ENCODE data around the gene CXCL12. TPM values are rescaled to one million over a fixed set of nuclear protein-coding genes. Genes with fewer than 3 reads are reported as not detected.

The CXCL12 gene
- not detected in 2 replicates for total RNA-seq

- peak within 1 kb of the TSS; percentile 60 for H3K4me3 Mint-ChIP-seq
- H3K9me3 Mint-ChIP-seq: no peaks in the 10 kb centered on the region
- H3K27ac Mint-ChIP-seq: no peak within 1 kb of the TSS
- intact Hi-C loops (cut with micrococcal nuclease): loop anchor here (5.0 kb wide), 1 partner anchor 482 kb away; no protein-coding TSS in a partner anchor
- no peaks in the 10 kb centered on the region for H3K36me3 Mint-ChIP-seq (ENCODE audit: low read depth)
- no peak for DNase-seq (ENCODE audit: low spot score)
- no peaks in the 10 kb centered on the region for H3K4me1 Mint-ChIP-seq (ENCODE audit: low read depth)
- peaks cover 27% of the 10 kb centered on the region for H3K27me3 Mint-ChIP-seq (ENCODE audit: insufficient read depth)
Measured at GRCh38 chr10:44385026-44385695, at the start of gene CXCL12. CXCL12 (minus strand) TSS chr10:44385097; CDS start chr10:44385005, 92 bp downstream.

GRCh38 chr10:44427479-44427878 is 42.6 kb upstream of the CXCL12 start:
- Mint-ChIP-seq H3K27me3 (ENCODE audit: insufficient read depth) (no peaks in the 10 kb centered on the region), H3K4me3 (no peak overlapping the region), H3K4me1 (ENCODE audit: low read depth) (no peaks in the 10 kb centered on the region), H3K9me3 (no peaks in the 10 kb centered on the region), H3K27ac (no peak overlapping the region), H3K36me3 (ENCODE audit: low read depth) (no peaks in the 10 kb centered on the region)
- no peak for DNase-seq (ENCODE audit: low spot score)
- intact Hi-C loops (cut with micrococcal nuclease): no loop called here

- no peaks in the 10 kb centered on the region for H3K27me3 Mint-ChIP-seq (ENCODE audit: insufficient read depth)
- intact Hi-C loops (cut with micrococcal nuclease): no loop called here
- no peak overlapping the region for H3K4me3 Mint-ChIP-seq
- H3K27ac Mint-ChIP-seq: no peak overlapping the region
- no peaks in the 10 kb centered on the region for H3K9me3 Mint-ChIP-seq
- no peaks in the 10 kb centered on the region for H3K36me3 Mint-ChIP-seq (ENCODE audit: low read depth)
- DNase-seq (ENCODE audit: low spot score): no peak
- no peaks in the 10 kb centered on the region for H3K4me1 Mint-ChIP-seq (ENCODE audit: low read depth)
Measured at GRCh38 chr10:44427037-44427436, 42.1 kb upstream of the CXCL12 start.

GRCh38 chr10:44426247-44427034 is 41.5 kb upstream of the CXCL12 start:
- Mint-ChIP-seq H3K27ac (no peak overlapping the region), H3K36me3 (ENCODE audit: low read depth) (no peaks in the 10 kb centered on the region), H3K4me1 (ENCODE audit: low read depth) (no peaks in the 10 kb centered on the region), H3K9me3 (no peaks in the 10 kb centered on the region), H3K4me3 (no peak overlapping the region), H3K27me3 (ENCODE audit: insufficient read depth) (no peaks in the 10 kb centered on the region)
- intact Hi-C loops (cut with micrococcal nuclease): no loop called here
- DNase-seq (ENCODE audit: low spot score): no peak

GRCh38 chr10:44425466-44425865 is 40.6 kb upstream of the CXCL12 start:
- no peak for DNase-seq (ENCODE audit: low spot score)
- Mint-ChIP-seq H3K4me3 (no peak overlapping the region), H3K27me3 (ENCODE audit: insufficient read depth) (no peaks in the 10 kb centered on the region), H3K36me3 (ENCODE audit: low read depth) (no peaks in the 10 kb centered on the region), H3K27ac (no peak overlapping the region), H3K4me1 (ENCODE audit: low read depth) (no peaks in the 10 kb centered on the region), H3K9me3 (no peaks in the 10 kb centered on the region)
- intact Hi-C loops (cut with micrococcal nuclease): no loop called here

GRCh38 chr10:44424957-44425356 is 40.1 kb upstream of the CXCL12 start:
- no peak overlapping the region for H3K4me3 Mint-ChIP-seq
- no peaks in the 10 kb centered on the region for H3K36me3 Mint-ChIP-seq (ENCODE audit: low read depth)
- no peaks in the 10 kb centered on the region for H3K27me3 Mint-ChIP-seq (ENCODE audit: insufficient read depth)
- no peaks in the 10 kb centered on the region for H3K9me3 Mint-ChIP-seq
- no peaks in the 10 kb centered on the region for H3K4me1 Mint-ChIP-seq (ENCODE audit: low read depth)
- H3K27ac Mint-ChIP-seq: no peak overlapping the region
- no peak for DNase-seq (ENCODE audit: low spot score)
- intact Hi-C loops (cut with micrococcal nuclease): no loop called here

GRCh38 chr10:44424298-44424697 is 39.4 kb upstream of the CXCL12 start:
- Mint-ChIP-seq H3K4me3 (no peak overlapping the region), H3K27me3 (ENCODE audit: insufficient read depth) (no peaks in the 10 kb centered on the region), H3K4me1 (ENCODE audit: low read depth) (no peaks in the 10 kb centered on the region), H3K36me3 (ENCODE audit: low read depth) (no peaks in the 10 kb centered on the region), H3K27ac (no peak overlapping the region), H3K9me3 (no peaks in the 10 kb centered on the region)
- intact Hi-C loops (cut with micrococcal nuclease): no loop called here
- no peak for DNase-seq (ENCODE audit: low spot score)

- intact Hi-C loops (cut with micrococcal nuclease): no loop called here
- Mint-ChIP-seq H3K27me3 (ENCODE audit: insufficient read depth) (no peaks in the 10 kb centered on the region), H3K9me3 (no peaks in the 10 kb centered on the region), H3K36me3 (ENCODE audit: low read depth) (no peaks in the 10 kb centered on the region), H3K4me3 (no peak overlapping the region), H3K4me1 (ENCODE audit: low read depth) (no peaks in the 10 kb centered on the region), H3K27ac (no peak overlapping the region)
- no peak for DNase-seq (ENCODE audit: low spot score)
Measured at GRCh38 chr10:44422570-44423101, 37.7 kb upstream of the CXCL12 start.

GRCh38 chr10:44422153-44422552 is 37.3 kb upstream of the CXCL12 start:
- DNase-seq (ENCODE audit: low spot score): no peak
- H3K27ac Mint-ChIP-seq: no peak overlapping the region
- H3K27me3 Mint-ChIP-seq (ENCODE audit: insufficient read depth): no peaks in the 10 kb centered on the region
- H3K36me3 Mint-ChIP-seq (ENCODE audit: low read depth): no peaks in the 10 kb centered on the region
- intact Hi-C loops (cut with micrococcal nuclease): no loop called here
- H3K9me3 Mint-ChIP-seq: no peaks in the 10 kb centered on the region
- no peak overlapping the region for H3K4me3 Mint-ChIP-seq
- H3K4me1 Mint-ChIP-seq (ENCODE audit: low read depth): no peaks in the 10 kb centered on the region

GRCh38 chr10:44419790-44420549 is 35.1 kb upstream of the CXCL12 start:
- DNase-seq (ENCODE audit: low spot score): no peak
- no peaks in the 10 kb centered on the region for H3K36me3 Mint-ChIP-seq (ENCODE audit: low read depth)
- intact Hi-C loops (cut with micrococcal nuclease): no loop called here
- no peak overlapping the region for H3K27ac Mint-ChIP-seq
- no peaks in the 10 kb centered on the region for H3K9me3 Mint-ChIP-seq
- H3K4me1 Mint-ChIP-seq (ENCODE audit: low read depth): no peaks in the 10 kb centered on the region
- H3K27me3 Mint-ChIP-seq (ENCODE audit: insufficient read depth): peaks cover 2% of the 10 kb centered on the region
- no peak overlapping the region for H3K4me3 Mint-ChIP-seq

- Mint-ChIP-seq H3K9me3 (no peaks in the 10 kb centered on the region), H3K36me3 (ENCODE audit: low read depth) (no peaks in the 10 kb centered on the region), H3K27ac (no peak overlapping the region), H3K4me3 (no peak overlapping the region), H3K4me1 (ENCODE audit: low read depth) (no peaks in the 10 kb centered on the region), H3K27me3 (ENCODE audit: insufficient read depth) (peaks cover 2% of the 10 kb centered on the region)
- no peak for DNase-seq (ENCODE audit: low spot score)
- intact Hi-C loops (cut with micrococcal nuclease): no loop called here
Measured at GRCh38 chr10:44418637-44419036, 33.7 kb upstream of the CXCL12 start.

- H3K4me1 Mint-ChIP-seq (ENCODE audit: low read depth): no peaks in the 10 kb centered on the region
- intact Hi-C loops (cut with micrococcal nuclease): no loop called here
- no peaks in the 10 kb centered on the region for H3K36me3 Mint-ChIP-seq (ENCODE audit: low read depth)
- no peak overlapping the region for H3K27ac Mint-ChIP-seq
- H3K27me3 Mint-ChIP-seq (ENCODE audit: insufficient read depth): peaks cover 2% of the 10 kb centered on the region
- DNase-seq (ENCODE audit: low spot score): no peak
- H3K9me3 Mint-ChIP-seq: no peaks in the 10 kb centered on the region
- no peak overlapping the region for H3K4me3 Mint-ChIP-seq
Measured at GRCh38 chr10:44417761-44418160, 32.9 kb upstream of the CXCL12 start.

GRCh38 chr10:44416936-44417335 is 32.0 kb upstream of the CXCL12 start:
- intact Hi-C loops (cut with micrococcal nuclease): no loop called here
- no peak overlapping the region for H3K27ac Mint-ChIP-seq
- DNase-seq (ENCODE audit: low spot score): no peak
- peaks cover 2% of the 10 kb centered on the region for H3K27me3 Mint-ChIP-seq (ENCODE audit: insufficient read depth)
- H3K9me3 Mint-ChIP-seq: no peaks in the 10 kb centered on the region
- H3K36me3 Mint-ChIP-seq (ENCODE audit: low read depth): no peaks in the 10 kb centered on the region
- no peaks in the 10 kb centered on the region for H3K4me1 Mint-ChIP-seq (ENCODE audit: low read depth)
- no peak overlapping the region for H3K4me3 Mint-ChIP-seq
